Osteocyte (in vitro differentiated cells): ENCODE measurements around the gene MCAM. TPM values are rescaled to one million over a fixed set of nuclear protein-coding genes. Genes with fewer than 3 reads are reported as not detected.
A peak's percentile ranks its signal among the peaks of the same experiment; 100 is the strongest.

ENCODE experiments used
- DNase-seq: peaks from one replicate; pipeline ENCODE4 v3.0.0; 2021; ENCODE audit warnings: mixed read lengths; ENCODE audit not compliant: unreplicated experiment; ENCODE audit errors: extremely low spot score
- H3K27ac Mint-ChIP-seq: one replicate; pipeline ENCODE4 v1.8.0; 2021; ENCODE audit warnings: mild to moderate bottlenecking, mixed read lengths; ENCODE audit not compliant: unreplicated experiment
- H3K27me3 Mint-ChIP-seq: one replicate; pipeline ENCODE4 v1.8.0; 2021; ENCODE audit warnings: mixed read lengths; ENCODE audit not compliant: unreplicated experiment
- H3K36me3 Mint-ChIP-seq: one replicate; pipeline ENCODE4 v1.8.0; 2021; ENCODE audit warnings: mixed read lengths; ENCODE audit not compliant: unreplicated experiment
- H3K4me1 Mint-ChIP-seq: one replicate; pipeline ENCODE4 v1.8.0; 2021; ENCODE audit warnings: mixed read lengths; ENCODE audit not compliant: unreplicated experiment
- H3K4me3 Mint-ChIP-seq: one replicate; pipeline ENCODE4 v1.8.0; 2021; ENCODE audit warnings: mild to moderate bottlenecking, moderate library complexity, mixed read lengths; ENCODE audit not compliant: unreplicated experiment
- H3K9me3 Mint-ChIP-seq: one replicate; pipeline ENCODE4 v1.8.0; 2021; ENCODE audit warnings: mixed read lengths; ENCODE audit not compliant: unreplicated experiment
- CTCF ChIP-seq: fragments of 200-600 bp; sonication (generic); IDR thresholded peaks from 2 replicates; pipeline ENCODE4 v1.5.0; 2021; ENCODE audit warnings: antibody characterized with exemption, mild to moderate bottlenecking, moderate library complexity
- total RNA-seq: library from RNA; stranded (reverse); gene quantifications from 2 replicates; pipeline ENCODE4 v1.2.1, GENCODE V29; 2021

Gene MCAM
- total RNA-seq, 1 donor from 2014 or later: 74.9 TPM

GRCh38 chr11:119334174-119334930 lies 17.4 kb upstream of the MCAM start, which contains the start of gene RNF26:
Gene RNF26 (plus strand): TSS chr11:119334527. CDS start chr11:119335123, 596 bp downstream.
- DNase-seq: peak; percentile 97
- no peak for TF ChIP-seq CTCF
- no peaks in the 10 kb centered on the region for H3K36me3 Mint-ChIP-seq
- H3K4me1 Mint-ChIP-seq: peaks cover 42% of the 10 kb centered on the region
- peak within 1 kb of the TSS; percentile 99 for H3K4me3 Mint-ChIP-seq
- peak within 1 kb of the TSS; percentile 94 for H3K27ac Mint-ChIP-seq
- peaks cover 16% of the 10 kb centered on the region for H3K27me3 Mint-ChIP-seq
- H3K9me3 Mint-ChIP-seq: no peaks in the 10 kb centered on the region

GRCh38 chr11:119332111-119332765 lies 15.3 kb upstream of the MCAM start:
- H3K4me3 Mint-ChIP-seq: no peak overlapping the region
- H3K27ac Mint-ChIP-seq: no peak overlapping the region
- TF ChIP-seq CTCF: no peak
- no peaks in the 10 kb centered on the region for H3K9me3 Mint-ChIP-seq
- no peaks in the 10 kb centered on the region for H3K36me3 Mint-ChIP-seq
- peaks cover 21% of the 10 kb centered on the region for H3K4me1 Mint-ChIP-seq
- DNase-seq: no peak
- peaks cover 20% of the 10 kb centered on the region for H3K27me3 Mint-ChIP-seq

GRCh38 chr11:119330237-119330636 lies 13.3 kb upstream of the MCAM start:
- Mint-ChIP-seq H3K27me3 (peaks cover 20% of the 10 kb centered on the region), H3K4me3 (no peak overlapping the region), H3K9me3 (no peaks in the 10 kb centered on the region), H3K27ac (no peak overlapping the region), H3K4me1 (peaks cover 5% of the 10 kb centered on the region), H3K36me3 (no peaks in the 10 kb centered on the region)
- TF ChIP-seq CTCF: no peak
- DNase-seq: no peak

GRCh38 chr11:119329320-119329719 lies 12.4 kb upstream of the MCAM start:
- Mint-ChIP-seq H3K4me1 (peaks cover 4% of the 10 kb centered on the region), H3K9me3 (no peaks in the 10 kb centered on the region), H3K27ac (no peak overlapping the region), H3K27me3 (peaks cover 20% of the 10 kb centered on the region), H3K4me3 (no peak overlapping the region), H3K36me3 (no peaks in the 10 kb centered on the region)
- no peak for DNase-seq
- TF ChIP-seq CTCF: no peak

- Mint-ChIP-seq H3K27me3 (peaks cover 3% of the 10 kb centered on the region), H3K36me3 (no peaks in the 10 kb centered on the region), H3K9me3 (no peaks in the 10 kb centered on the region), H3K4me1 (peaks cover 22% of the 10 kb centered on the region), H3K4me3 (no peak overlapping the region), H3K27ac (no peak overlapping the region)
- TF ChIP-seq CTCF: no peak
- no peak for DNase-seq
Observed at GRCh38 chr11:119324189-119324588, 7.3 kb upstream of the MCAM start.
